SU-DHL-6 (cell line): ENCODE results near the gene EXOC4.

Experiments
- H2AFZ ChIP-seq: fragments of 200-600 bp; sonication (generic); 2 replicates; pipeline ENCODE4 v1.6.1; 2014; ENCODE audit warnings: low read depth, mild to moderate bottlenecking, moderate library complexity, mixed read lengths, antibody characterized with exemption, low read length; ENCODE audit not compliant: severe bottlenecking
- H3F3A ChIP-seq: fragments of 200-600 bp; shearing (Covaris generic); 2 replicates; pipeline ENCODE4 v1.6.0; 2016; ENCODE audit warnings: antibody characterized with exemption, mild to moderate bottlenecking; ENCODE audit not compliant: insufficient read depth
- H3K27ac ChIP-seq: fragments of 200-600 bp; sonication (generic); 2 replicates; pipeline ENCODE4 v1.5.1; 2016; ENCODE audit warnings: low read depth, mild to moderate bottlenecking, low read length, moderate library complexity, mixed read lengths
- H3K27me3 ChIP-seq: fragments of 200-600 bp; sonication (generic), shearing (Covaris generic); 2 replicates; pipeline ENCODE4 v1.6.0; 2014; ENCODE audit warnings: mild to moderate bottlenecking, low read length
- H3K36me3 ChIP-seq: fragments of 200-600 bp; sonication (generic); 2 replicates; pipeline ENCODE4 v1.6.1; 2014; ENCODE audit warnings: mild to moderate bottlenecking, low read length, mixed read lengths
- H3K4me2 ChIP-seq: fragments of 300-600, 200-600 bp; shearing (Covaris generic), sonication (generic); 2 replicates; pipeline ENCODE4 v1.6.0; 2014; ENCODE audit warnings: low read length, low read depth, mild to moderate bottlenecking; ENCODE audit not compliant: poor library complexity, severe bottlenecking
- H3K4me3 ChIP-seq: fragments of 200-600 bp; sonication (generic); 2 replicates; pipeline ENCODE4 v1.5.1; 2014; ENCODE audit warnings: antibody characterized with exemption, low read length, mild to moderate bottlenecking, mixed read lengths; ENCODE audit not compliant: insufficient read depth, poor library complexity, severe bottlenecking
- H3K79me2 ChIP-seq: fragments of 200-600 bp; sonication (generic); 2 replicates; pipeline ENCODE4 v1.6.1; 2014; ENCODE audit warnings: mild to moderate bottlenecking, low read length, moderate library complexity; ENCODE audit not compliant: insufficient read depth
- H3K9ac ChIP-seq: fragments of 200-600 bp; sonication (generic); 2 replicates; pipeline ENCODE4 v1.7.0; 2014; ENCODE audit warnings: mild to moderate bottlenecking, low read length
- H3K9me2 ChIP-seq: fragments of 200-600 bp; sonication (generic); replicated peaks from 2 replicates; pipeline ENCODE4 v1.6.1; 2014; ENCODE audit warnings: low read length; ENCODE audit not compliant: insufficient read depth
- H3K9me3 ChIP-seq: fragments of 200-600 bp; sonication (generic); 2 replicates; pipeline ENCODE4 v1.6.1; 2014; ENCODE audit warnings: low read length, mixed read lengths; ENCODE audit not compliant: insufficient read depth
- H4K20me1 ChIP-seq: fragments of 200-600 bp; sonication (generic); 2 replicates; pipeline ENCODE4 v1.6.1; 2014; ENCODE audit warnings: low read depth, mild to moderate bottlenecking, antibody characterized with exemption, low read length, moderate library complexity, mixed read lengths
- EZH2phosphoT487 ChIP-seq: fragments of 200-600 bp; sonication (generic), shearing (Covaris generic); conservative IDR thresholded peaks from 2 replicates; pipeline ENCODE4 v1.6.1; 2018; ENCODE audit warnings: mild to moderate bottlenecking, antibody characterized with exemption, low read length, moderate library complexity, mixed read lengths
- TF ChIP-seq, protein P1 (sequence below): fragments of 200-600 bp; sonication (generic); IDR thresholded peaks from one replicate; pipeline ENCODE4 v1.5.1; 2017; ENCODE audit warnings: antibody characterized with exemption, mild to moderate bottlenecking, low read length, moderate library complexity; ENCODE audit not compliant: insufficient read depth, poor library complexity, severe bottlenecking

EXOC4 gene

DNA sequence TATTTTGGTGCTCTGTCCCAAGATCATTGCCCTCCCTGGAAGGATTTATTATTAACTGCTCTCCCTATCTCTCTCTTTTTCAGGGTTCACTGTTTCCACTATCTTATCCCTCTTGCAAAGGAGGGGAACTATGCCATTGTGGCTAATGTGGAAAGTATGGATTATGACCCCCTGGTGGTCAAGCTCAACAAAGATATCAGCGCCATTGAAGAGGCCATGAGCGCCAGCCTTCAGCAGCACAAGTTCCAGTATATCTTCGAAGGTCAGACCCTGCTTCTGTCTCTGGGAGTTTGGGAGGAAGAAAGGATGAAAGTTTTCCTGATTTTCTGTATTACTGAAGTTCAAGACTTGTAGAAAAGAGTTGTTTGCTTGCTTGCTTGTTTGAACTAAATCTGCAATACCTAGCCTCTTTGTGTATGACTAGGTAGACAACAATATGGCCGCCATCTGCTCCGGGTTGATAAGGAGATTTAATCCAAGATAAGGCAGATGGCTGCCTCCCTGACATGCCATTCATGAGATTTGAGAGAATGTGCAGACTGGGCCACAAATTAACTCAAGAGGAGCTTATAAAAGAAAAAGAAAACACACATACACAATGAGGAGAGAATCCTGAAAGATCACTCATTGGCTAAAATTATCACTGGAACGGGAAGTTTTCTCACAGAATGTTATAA, 752.1 kb downstream of the EXOC4 start:
- Histone ChIP-seq H3K79me2 (no peaks in the 10 kb centered on the region), H3F3A (no peaks in the 10 kb centered on the region)
- TF ChIP-seq, protein P1, sequence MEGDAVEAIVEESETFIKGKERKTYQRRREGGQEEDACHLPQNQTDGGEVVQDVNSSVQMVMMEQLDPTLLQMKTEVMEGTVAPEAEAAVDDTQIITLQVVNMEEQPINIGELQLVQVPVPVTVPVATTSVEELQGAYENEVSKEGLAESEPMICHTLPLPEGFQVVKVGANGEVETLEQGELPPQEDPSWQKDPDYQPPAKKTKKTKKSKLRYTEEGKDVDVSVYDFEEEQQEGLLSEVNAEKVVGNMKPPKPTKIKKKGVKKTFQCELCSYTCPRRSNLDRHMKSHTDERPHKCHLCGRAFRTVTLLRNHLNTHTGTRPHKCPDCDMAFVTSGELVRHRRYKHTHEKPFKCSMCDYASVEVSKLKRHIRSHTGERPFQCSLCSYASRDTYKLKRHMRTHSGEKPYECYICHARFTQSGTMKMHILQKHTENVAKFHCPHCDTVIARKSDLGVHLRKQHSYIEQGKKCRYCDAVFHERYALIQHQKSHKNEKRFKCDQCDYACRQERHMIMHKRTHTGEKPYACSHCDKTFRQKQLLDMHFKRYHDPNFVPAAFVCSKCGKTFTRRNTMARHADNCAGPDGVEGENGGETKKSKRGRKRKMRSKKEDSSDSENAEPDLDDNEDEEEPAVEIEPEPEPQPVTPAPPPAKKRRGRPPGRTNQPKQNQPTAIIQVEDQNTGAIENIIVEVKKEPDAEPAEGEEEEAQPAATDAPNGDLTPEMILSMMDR: no peak
- TF ChIP-seq EZH2phosphoT487: no peak

DNA sequence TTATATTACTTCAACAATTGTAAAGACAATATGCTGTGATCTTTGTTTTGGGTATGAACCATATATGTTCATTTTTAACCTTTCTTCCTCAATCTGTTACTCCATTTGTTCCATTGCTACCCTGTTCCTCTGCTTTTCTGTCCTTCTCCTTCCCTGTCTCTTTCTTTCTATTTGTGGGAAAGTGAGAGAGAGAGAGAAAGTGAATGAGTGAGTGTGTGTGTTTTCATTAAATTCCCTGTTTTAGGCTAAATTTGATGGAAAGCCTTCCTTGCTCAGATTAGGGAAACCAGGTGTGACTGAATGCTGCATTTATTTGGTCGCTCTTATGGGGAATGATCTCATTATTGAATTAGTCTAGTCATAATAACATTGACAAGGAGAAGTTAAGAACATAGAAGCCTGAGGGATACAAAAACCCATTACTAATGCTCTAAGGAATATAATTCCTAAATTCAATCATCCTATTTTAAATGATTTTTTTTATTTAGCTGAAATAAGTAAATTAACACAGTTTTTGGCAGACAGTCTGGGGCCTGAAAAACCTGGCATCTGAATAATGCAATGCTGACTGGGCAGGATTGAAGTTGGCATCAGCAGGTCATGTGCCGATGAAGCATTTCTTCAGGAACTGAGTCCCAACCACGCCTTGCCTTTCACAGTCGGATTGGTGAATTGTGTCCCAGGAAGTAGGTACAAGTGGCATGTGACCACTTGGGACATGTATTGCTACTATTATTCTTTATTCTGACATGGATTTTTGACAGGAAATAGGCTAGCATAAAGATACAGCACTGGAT, 756.6 kb downstream of the EXOC4 start:
- H4K20me1 ChIP-seq: no peaks in the 10 kb centered on the region
- TF ChIP-seq EZH2phosphoT487: no peak
- H3K4me2 ChIP-seq: no peak overlapping the region
- H3K79me2 ChIP-seq: no peaks in the 10 kb centered on the region
- H3K9me3 ChIP-seq: no peaks in the 10 kb centered on the region
- no peaks in the 10 kb centered on the region for H3K27me3 ChIP-seq
- H3K27ac ChIP-seq: no peak overlapping the region
- no peaks in the 10 kb centered on the region for H3F3A ChIP-seq
- H3K36me3 ChIP-seq: no peaks in the 10 kb centered on the region
- H2AFZ ChIP-seq: no peak overlapping the region
- H3K9ac ChIP-seq: no peak overlapping the region
- no peaks in the 10 kb centered on the region for H3K9me2 ChIP-seq
- no peak overlapping the region for H3K4me3 ChIP-seq

More for the DNA sequence above, 752.1 kb downstream of the EXOC4 start:
- Histone ChIP-seq H3K4me3 (no peak overlapping the region), H3K36me3 (no peaks in the 10 kb centered on the region), H2AFZ (no peak overlapping the region), H3K9me2 (no peaks in the 10 kb centered on the region; the same call in 1 of the 2 replicates), H4K20me1 (no peaks in the 10 kb centered on the region), H3K9ac (no peak overlapping the region), H3K27me3 (no peaks in the 10 kb centered on the region), H3K27ac (no peak overlapping the region), H3K9me3 (no peaks in the 10 kb centered on the region), H3K4me2 (no peak overlapping the region)

DNA sequence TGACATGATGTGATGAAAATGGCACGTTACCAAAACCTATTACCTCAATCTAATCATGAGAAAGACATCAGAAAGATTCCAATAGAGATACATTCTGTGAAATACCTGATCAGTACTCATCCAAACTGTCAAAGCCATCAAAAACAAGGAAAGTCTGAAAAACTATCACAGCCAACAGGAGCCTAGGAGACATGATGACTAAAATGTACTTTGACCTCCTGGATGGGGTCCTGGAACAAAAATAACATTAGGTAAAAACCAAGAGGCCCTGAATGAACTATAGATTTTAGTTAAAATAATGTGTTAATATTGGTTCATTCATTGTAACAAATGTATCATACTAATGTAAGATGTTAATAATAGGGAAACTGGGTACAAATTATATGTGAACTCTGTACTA, 760.4 kb downstream of the EXOC4 start:
- H4K20me1 ChIP-seq: no peaks in the 10 kb centered on the region
- H3K79me2 ChIP-seq: no peaks in the 10 kb centered on the region
- no peaks in the 10 kb centered on the region for H3K27me3 ChIP-seq
- no peaks in the 10 kb centered on the region for H3K9me2 ChIP-seq
- TF ChIP-seq, protein P1: no peak
- no peak for TF ChIP-seq EZH2phosphoT487
- no peaks in the 10 kb centered on the region for H3F3A ChIP-seq
- no peak overlapping the region for H3K4me3 ChIP-seq
- H3K4me2 ChIP-seq: no peak overlapping the region
- H2AFZ ChIP-seq: no peak overlapping the region
- no peak overlapping the region for H3K9ac ChIP-seq
- H3K27ac ChIP-seq: no peak overlapping the region
- no peaks in the 10 kb centered on the region for H3K36me3 ChIP-seq
- H3K9me3 ChIP-seq: no peaks in the 10 kb centered on the region

DNA sequence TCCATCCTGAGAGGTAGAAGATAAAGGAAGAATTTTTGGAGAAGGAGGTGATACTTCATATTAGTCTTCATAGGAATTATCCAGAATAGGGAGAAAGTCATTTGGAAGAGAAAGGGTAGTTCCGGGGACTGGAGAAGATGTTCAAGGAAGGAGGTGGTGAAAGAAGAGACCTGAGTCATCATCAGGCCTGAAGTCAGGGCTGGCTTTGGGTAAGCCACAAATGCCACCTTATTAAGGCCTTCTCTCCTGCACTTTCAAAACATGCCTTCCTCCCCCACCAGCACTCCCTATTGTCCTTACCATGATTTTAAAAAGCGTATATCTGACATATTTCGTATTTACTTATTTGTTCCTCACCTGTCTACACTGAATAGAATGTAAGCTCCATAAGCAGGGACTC, 762.1 kb downstream of the EXOC4 start:
- Histone ChIP-seq H3K4me3 (no peak overlapping the region), H3K4me2 (no peak overlapping the region), H3K9me3 (no peaks in the 10 kb centered on the region), H3K36me3 (no peaks in the 10 kb centered on the region), H3K9ac (no peak overlapping the region), H3K27ac (no peak overlapping the region), H3K9me2 (no peaks in the 10 kb centered on the region), H4K20me1 (no peaks in the 10 kb centered on the region), H3K79me2 (no peaks in the 10 kb centered on the region), H2AFZ (no peak overlapping the region), H3F3A (no peaks in the 10 kb centered on the region), H3K27me3 (no peaks in the 10 kb centered on the region)
- no peak for TF ChIP-seq EZH2phosphoT487
- TF ChIP-seq, protein P1: no peak
